IMR-90 (cell line): ENCODE measurements around the gene HSD17B4. TPM values are rescaled to one million over a fixed set of nuclear protein-coding genes. Genes with fewer than 3 reads are reported as not detected.

Experiments used
- ATAC-seq: fragments of 200-7000 bp; cut with Tn5 transposase; 2 replicates; pipeline ENCODE4 v1.9.1; 2020; ENCODE audit warnings: low read depth, mild to moderate bottlenecking, moderate library complexity
- BruUV-seq: library from RNA; stranded (reverse); fragments of 400-500 nt; replicated peaks from 2 replicates; lab custom pipeline; 2021; lab: Mats Ljungman, UMichigan
- CTCF ChIA-PET: fragments of 300-600 bp; formaldehyde crosslinking; extraction: SDS; loops from one replicate; lab custom pipeline; 2021; ENCODE audit warnings: antibody characterized with exemption; lab: Yijun Ruan, JAX
- POLR2A ChIA-PET: fragments of 300-600 bp; sonication (Branson Sonifier 250); formaldehyde crosslinking; loops from one replicate; lab custom pipeline; 2022; ENCODE audit warnings: antibody characterized with exemption; ENCODE audit not compliant: unreplicated experiment; lab: Charles Lee
- DNase-seq: peaks from one replicate; pipeline ENCODE4 v3.0.0; 2013
- H2AFZ ChIP-seq: replicated peaks from 2 replicates; pipeline ENCODE3; 2013; ENCODE audit warnings: low read length, mild to moderate bottlenecking; ENCODE audit not compliant: poor library complexity
- H2AK5ac ChIP-seq: 2 replicates; pipeline ENCODE4 v1.6.1; 2013; ENCODE audit warnings: low read depth, low read length, inconsistent platforms
- H2AK9ac ChIP-seq: replicated peaks from 2 replicates; pipeline ENCODE3; 2013; ENCODE audit warnings: mild to moderate bottlenecking, low read depth, low read length, moderate library complexity; ENCODE audit not compliant: poor library complexity
- H2BK120ac ChIP-seq: 2 replicates; pipeline ENCODE4 v1.6.1; 2013; ENCODE audit warnings: low read depth, low read length, inconsistent platforms
- H2BK15ac ChIP-seq: 3 replicates; pipeline ENCODE4 v1.6.1; 2013; ENCODE audit warnings: low read depth, low read length, inconsistent platforms
- H2BK20ac ChIP-seq: 2 replicates; pipeline ENCODE4 v1.6.1; 2013; ENCODE audit warnings: low read depth, mild to moderate bottlenecking, inconsistent platforms, low read length, moderate library complexity
- H2BK5ac ChIP-seq: 2 replicates; pipeline ENCODE4 v1.6.1; 2013; ENCODE audit warnings: mild to moderate bottlenecking, low read depth, low read length, inconsistent platforms; ENCODE audit not compliant: poor library complexity, severe bottlenecking
- H3K14ac ChIP-seq: replicated peaks from 2 replicates; pipeline ENCODE4 v1.6.1; 2013; ENCODE audit warnings: low read depth, low read length, inconsistent platforms
- H3K18ac ChIP-seq: 2 replicates; pipeline ENCODE4 v1.6.1; 2013; ENCODE audit warnings: low read depth, low read length, control low read depth
- H3K23ac ChIP-seq: 2 replicates; pipeline ENCODE4 v1.6.1; 2013; ENCODE audit warnings: low read depth, low read length, inconsistent platforms
- H3K27ac ChIP-seq: 2 replicates; pipeline ENCODE4 v1.5.1; 2013; ENCODE audit warnings: mild to moderate bottlenecking, control low read depth, low read length; ENCODE audit not compliant: insufficient read depth
- H3K27me3 ChIP-seq: 2 replicates; pipeline ENCODE4 v1.6.1; 2013; ENCODE audit warnings: low read length; ENCODE audit not compliant: control insufficient read depth, insufficient read depth
- H3K36me3 ChIP-seq: 2 replicates; pipeline ENCODE4 v1.6.1; 2013; ENCODE audit warnings: low read length, mixed read lengths; ENCODE audit not compliant: control insufficient read depth, insufficient read depth
- H3K4ac ChIP-seq: 2 replicates; pipeline ENCODE4 v1.6.1; 2013; ENCODE audit warnings: low read depth, low read length, inconsistent platforms
- H3K4me1 ChIP-seq: 2 replicates; pipeline ENCODE4 v1.6.1; 2013; ENCODE audit warnings: low read length, mixed read lengths; ENCODE audit not compliant: control insufficient read depth, insufficient read depth
- H3K4me2 ChIP-seq: 2 replicates; pipeline ENCODE4 v1.6.1; 2013; ENCODE audit warnings: low read depth, mild to moderate bottlenecking, control low read depth, low read length, moderate library complexity
- H3K4me3 ChIP-seq: 2 replicates; pipeline ENCODE4 v1.5.1; 2013; ENCODE audit warnings: low read depth, mild to moderate bottlenecking, control low read depth, low read length, moderate library complexity; ENCODE audit not compliant: insufficient read depth
- H3K56ac ChIP-seq: 2 replicates; pipeline ENCODE4 v1.6.1; 2013; ENCODE audit warnings: low read length, inconsistent platforms; ENCODE audit not compliant: insufficient read depth; ENCODE audit errors: extremely low read depth
- H3K79me1 ChIP-seq, 2 experiments: 2 replicates each; pipeline ENCODE4 v1.6.1; 2013; ENCODE audit warnings: low read length in 2 of 2, inconsistent platforms in 1 of 2, low read depth in 1 of 2
- H3K9ac ChIP-seq: 2 replicates; pipeline ENCODE4 v1.6.1; 2013; ENCODE audit warnings: low read depth, low read length, control low read depth
- H3K9me1 ChIP-seq: 2 replicates; pipeline ENCODE4 v1.6.1; 2013; ENCODE audit warnings: low read length, inconsistent platforms; ENCODE audit not compliant: insufficient read depth
- H3K9me3 ChIP-seq: 2 replicates; pipeline ENCODE4 v1.6.1; 2013; ENCODE audit warnings: low read length; ENCODE audit not compliant: control insufficient read depth, insufficient read depth
- H4K20me1 ChIP-seq: 2 replicates; pipeline ENCODE4 v1.6.1; 2013; ENCODE audit warnings: low read length, inconsistent platforms; ENCODE audit not compliant: insufficient read depth
- H4K5ac ChIP-seq: 2 replicates; pipeline ENCODE4 v1.6.1; 2013; ENCODE audit warnings: mild to moderate bottlenecking, low read depth, low read length, control low read depth
- H4K8ac ChIP-seq, 2 experiments: 2 replicates each; pipeline ENCODE4 v1.6.1; 2013; ENCODE audit warnings: low read depth in 2 of 2, low read length in 2 of 2, control low read depth in 1 of 2, inconsistent platforms in 1 of 2
- H4K91ac ChIP-seq: 2 replicates; pipeline ENCODE4 v1.6.1; 2013; ENCODE audit warnings: low read depth, low read length, inconsistent platforms; ENCODE audit not compliant: insufficient read depth
- BHLHE40 ChIP-seq: fragments of 150-350 bp; IDR thresholded peaks from 2 replicates; pipeline ENCODE4 v1.6.1; 2016; ENCODE audit warnings: mild to moderate bottlenecking, low read depth, low read length
- CEBPB ChIP-seq: IDR thresholded peaks from 2 replicates; pipeline ENCODE4 v1.6.1; 2012; ENCODE audit warnings: low read depth, low read length, improper control_type of control experiment
- CHD1 ChIP-seq: IDR thresholded peaks from 2 replicates; pipeline ENCODE4 v1.6.1; 2012; ENCODE audit warnings: low read depth, low read length, improper control_type of control experiment
- FOS ChIP-seq: fragments of 150-350 bp; IDR thresholded peaks from 2 replicates; pipeline ENCODE4 v1.6.1; 2016; ENCODE audit warnings: low read depth, low read length
- MAFK ChIP-seq: IDR thresholded peaks from 2 replicates; pipeline ENCODE4 v1.6.1; 2012; ENCODE audit warnings: low read depth, low read length, improper control_type of control experiment
- MAZ ChIP-seq: IDR thresholded peaks from 2 replicates; pipeline ENCODE4 v1.6.1; 2012; ENCODE audit warnings: low read depth, mild to moderate bottlenecking, low read length, improper control_type of control experiment, moderate library complexity, borderline replicate concordance
- MXI1 ChIP-seq: IDR thresholded peaks from 2 replicates; pipeline ENCODE4 v1.6.1; 2012; ENCODE audit warnings: low read depth, mild to moderate bottlenecking, low read length, moderate library complexity, borderline replicate concordance
- NFE2L2 ChIP-seq: fragments of 150-350 bp; IDR thresholded peaks from 2 replicates; pipeline ENCODE4 v1.6.1; 2016; ENCODE audit warnings: low read depth, mild to moderate bottlenecking, low read length
- POLR2A ChIP-seq: IDR thresholded peaks from 2 replicates; pipeline ENCODE4 v1.6.1; 2012; ENCODE audit warnings: mild to moderate bottlenecking, low read depth, low read length
- RAD21 ChIP-seq: IDR thresholded peaks from 2 replicates; pipeline ENCODE4 v1.6.1; 2012; ENCODE audit warnings: low read length, improper control_type of control experiment
- RCOR1 ChIP-seq: IDR thresholded peaks from 2 replicates; pipeline ENCODE4 v1.6.1; 2012; ENCODE audit warnings: mild to moderate bottlenecking, low read length, improper control_type of control experiment; ENCODE audit not compliant: insufficient replicate concordance
- RFX5 ChIP-seq: IDR thresholded peaks from 2 replicates; pipeline ENCODE4 v1.8.0; 2012; ENCODE audit warnings: low read depth, mild to moderate bottlenecking, low read length, moderate library complexity
- SMC3 ChIP-seq: fragments of 150-350 bp; IDR thresholded peaks from 2 replicates; pipeline ENCODE4 v1.6.1; 2016; ENCODE audit warnings: low read depth, mild to moderate bottlenecking, antibody characterized with exemption, low read length, moderate library complexity
- WGBS, 2 experiments: methylation state at CpG; one replicate each; pipeline versions ENCODE4 v1.1.5 to v1.1.7; 2013; ENCODE audit warnings: missing lambda C conversion rate in 2 of 2; ENCODE audit not compliant: insufficient read length in 1 of 2; ENCODE audit errors: extremely low coverage in 2 of 2; 5-methylcytosine and 5-hydroxymethylcytosine counted together
- dilution Hi-C: fragments of 300-500 bp; cut with HindIII; formaldehyde crosslinking; loops from one replicate; pipeline ENCODE4 v1.14.3; 2018; ENCODE audit warnings: low sequenced_read_pairs; ENCODE audit not compliant: unreplicated experiment
- in situ Hi-C: fragments of 300-500 bp; cut with MboI; formaldehyde crosslinking; loops from 3 replicates; pipeline ENCODE4 v1.14.3; 2019; ENCODE audit warnings: low sequenced_read_pairs, inconsistent platforms, mixed read lengths
- intact Hi-C: fragments of 100-400 bp; cut with micrococcal nuclease; formaldehyde crosslinking; loops from 2 replicates; pipeline ENCODE4 v1.10.0; 2022
- polyA plus RNA-seq, 3 experiments: library from polyadenylated mRNA; depleted of rRNA; stranded (reverse); fragments of >200 nt; gene quantifications; 2 replicates each; pipeline ENCODE4 v1.2.3, GENCODE V29; 2012; ENCODE audit warnings: low replicate concordance in 1 of 3
- total RNA-seq: library from RNA; depleted of rRNA; stranded (reverse); fragments of >200 nt; gene quantifications from 2 replicates; pipeline ENCODE4 v1.2.3, GENCODE V29; 2012
- TF ChIP-seq, protein P1 (sequence below): fragments of 150-350 bp; IDR thresholded peaks from 2 replicates; pipeline ENCODE4 v1.6.1; 2016; ENCODE audit warnings: low read depth, mild to moderate bottlenecking, low read length, moderate library complexity, borderline replicate concordance
- TF ChIP-seq, protein P2 (sequence below): conservative IDR thresholded peaks from 2 replicates; pipeline ENCODE4 v1.5.1; 2012; ENCODE audit warnings: mild to moderate bottlenecking, low read depth, low read length, improper control_type of control experiment
- TF ChIP-seq, protein P3 (sequence below): fragments of 150-350 bp; IDR thresholded peaks from 2 replicates; pipeline ENCODE4 v1.6.1; 2017; ENCODE audit warnings: mild to moderate bottlenecking, antibody characterized with exemption, low read length, low read depth

HSD17B4 gene
- total and polyA plus RNA-seq, 2 of the 4 experiments (the other 2 are of a cell fraction) = 95.1 to 154 TPM

DNA sequence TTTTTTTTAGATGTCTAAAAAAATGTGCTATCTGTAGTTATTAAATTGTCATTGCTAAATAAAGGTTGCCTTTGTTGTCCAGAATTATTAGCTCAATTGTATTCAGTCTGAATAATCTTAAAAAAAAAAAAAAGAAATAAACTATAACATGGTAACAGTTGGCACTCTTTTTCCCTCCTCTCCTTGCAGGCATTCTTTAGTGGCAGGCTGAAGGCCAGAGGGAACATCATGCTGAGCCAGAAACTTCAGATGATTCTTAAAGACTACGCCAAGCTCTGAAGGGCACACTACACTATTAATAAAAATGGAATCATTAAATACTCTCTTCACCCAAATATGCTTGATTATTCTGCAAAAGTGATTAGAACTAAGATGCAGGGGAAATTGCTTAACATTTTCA lies 89.4 kb downstream of the HSD17B4 start:
- POLR2A ChIA-PET = no interaction called here
- H3K4me2 ChIP-seq = no peak overlapping the region

More for the DNA sequence above, 89.4 kb downstream of the HSD17B4 start:
- intact Hi-C loops (no loop called here), in situ Hi-C loops (no loop called here), dilution Hi-C loops (no loop called here)
- TF ChIP-seq, protein P1, sequence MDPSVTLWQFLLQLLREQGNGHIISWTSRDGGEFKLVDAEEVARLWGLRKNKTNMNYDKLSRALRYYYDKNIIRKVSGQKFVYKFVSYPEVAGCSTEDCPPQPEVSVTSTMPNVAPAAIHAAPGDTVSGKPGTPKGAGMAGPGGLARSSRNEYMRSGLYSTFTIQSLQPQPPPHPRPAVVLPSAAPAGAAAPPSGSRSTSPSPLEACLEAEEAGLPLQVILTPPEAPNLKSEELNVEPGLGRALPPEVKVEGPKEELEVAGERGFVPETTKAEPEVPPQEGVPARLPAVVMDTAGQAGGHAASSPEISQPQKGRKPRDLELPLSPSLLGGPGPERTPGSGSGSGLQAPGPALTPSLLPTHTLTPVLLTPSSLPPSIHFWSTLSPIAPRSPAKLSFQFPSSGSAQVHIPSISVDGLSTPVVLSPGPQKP = no peak
- no peak for TF ChIP-seq NFE2L2
- no peak for TF ChIP-seq CEBPB
- no peak for TF ChIP-seq MXI1
- no peak for TF ChIP-seq MAFK
- no peak for TF ChIP-seq CHD1
- TF ChIP-seq, protein P2, sequence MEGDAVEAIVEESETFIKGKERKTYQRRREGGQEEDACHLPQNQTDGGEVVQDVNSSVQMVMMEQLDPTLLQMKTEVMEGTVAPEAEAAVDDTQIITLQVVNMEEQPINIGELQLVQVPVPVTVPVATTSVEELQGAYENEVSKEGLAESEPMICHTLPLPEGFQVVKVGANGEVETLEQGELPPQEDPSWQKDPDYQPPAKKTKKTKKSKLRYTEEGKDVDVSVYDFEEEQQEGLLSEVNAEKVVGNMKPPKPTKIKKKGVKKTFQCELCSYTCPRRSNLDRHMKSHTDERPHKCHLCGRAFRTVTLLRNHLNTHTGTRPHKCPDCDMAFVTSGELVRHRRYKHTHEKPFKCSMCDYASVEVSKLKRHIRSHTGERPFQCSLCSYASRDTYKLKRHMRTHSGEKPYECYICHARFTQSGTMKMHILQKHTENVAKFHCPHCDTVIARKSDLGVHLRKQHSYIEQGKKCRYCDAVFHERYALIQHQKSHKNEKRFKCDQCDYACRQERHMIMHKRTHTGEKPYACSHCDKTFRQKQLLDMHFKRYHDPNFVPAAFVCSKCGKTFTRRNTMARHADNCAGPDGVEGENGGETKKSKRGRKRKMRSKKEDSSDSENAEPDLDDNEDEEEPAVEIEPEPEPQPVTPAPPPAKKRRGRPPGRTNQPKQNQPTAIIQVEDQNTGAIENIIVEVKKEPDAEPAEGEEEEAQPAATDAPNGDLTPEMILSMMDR = no peak
- no peak for TF ChIP-seq SMC3
- TF ChIP-seq, protein P3, sequence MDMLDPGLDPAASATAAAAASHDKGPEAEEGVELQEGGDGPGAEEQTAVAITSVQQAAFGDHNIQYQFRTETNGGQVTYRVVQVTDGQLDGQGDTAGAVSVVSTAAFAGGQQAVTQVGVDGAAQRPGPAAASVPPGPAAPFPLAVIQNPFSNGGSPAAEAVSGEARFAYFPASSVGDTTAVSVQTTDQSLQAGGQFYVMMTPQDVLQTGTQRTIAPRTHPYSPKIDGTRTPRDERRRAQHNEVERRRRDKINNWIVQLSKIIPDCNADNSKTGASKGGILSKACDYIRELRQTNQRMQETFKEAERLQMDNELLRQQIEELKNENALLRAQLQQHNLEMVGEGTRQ = no peak
- TF ChIP-seq FOS = no peak
- TF ChIP-seq RCOR1 = no peak
- no peak for TF ChIP-seq RFX5
- TF ChIP-seq BHLHE40 = no peak
- no peak for TF ChIP-seq POLR2A
- TF ChIP-seq MAZ = no peak
- TF ChIP-seq RAD21 = no peak
- Histone ChIP-seq H3K36me3 (peaks cover 7% of the 10 kb centered on the region; the same call in 1 of the 2 replicates), H3K9me1 (no peaks in the 10 kb centered on the region), H3K27me3 (no peaks in the 10 kb centered on the region), H3K23ac (no peak overlapping the region), H2BK15ac (no peak overlapping the region), H3K9ac (no peak overlapping the region), H2BK5ac (no peak overlapping the region), H4K91ac (no peak overlapping the region), H3K27ac (no peak overlapping the region), H2AFZ (no peak overlapping the region), H2BK120ac (no peak overlapping the region), H3K4me3 (no peak overlapping the region), H3K4ac (no peak overlapping the region), H3K9me3 (no peaks in the 10 kb centered on the region), H4K5ac (no peak overlapping the region), H3K14ac (no peak overlapping the region), H2AK5ac (no peak overlapping the region), H3K56ac (no peak overlapping the region), H3K18ac (no peak overlapping the region), H3K4me1 (no peaks in the 10 kb centered on the region), H2BK20ac (no peak overlapping the region), H3K79me1 (no peaks in the 10 kb centered on the region), H4K20me1 (no peaks in the 10 kb centered on the region), H4K8ac (no peak overlapping the region), H2AK9ac (no peak overlapping the region)
- no TSS peak for BruUV-seq
- DNase-seq (no peak), ATAC-seq (no peak)
- CTCF ChIA-PET = no interaction called here
- no CpG with 5 or more reads among the region's 1 CpG for WGBS, 2 experiments
